GM18858 (cell line): ENCODE data around the gene ATP6V1C2.

Experiments
- ATAC-seq: cut with Tn5 transposase; IDR thresholded peaks from one replicate; pipeline ENCODE4 v1.9.1; 2021; ENCODE audit not compliant: unreplicated experiment

ATP6V1C2 gene

GRCh38 chr2:10721396-10722251 lies at the start of gene ATP6V1C2:
Gene ATP6V1C2 (plus strand): TSS chr2:10721630. CDS start chr2:10722850, 1,220 bp downstream.
- ATAC-seq, result no peak

GRCh38 chr2:10675131-10675530 lies 46.3 kb upstream of the ATP6V1C2 start:
- ATAC-seq, result no peak

- no peak for ATAC-seq
These were observed 43.2 kb upstream of the ATP6V1C2 start for GRCh38 chr2:10678225-10678624.

GRCh38 chr2:10680214-10680613 lies 41.2 kb upstream of the ATP6V1C2 start:
- no peak for ATAC-seq

GRCh38 chr2:10680957-10681356 lies 40.5 kb upstream of the ATP6V1C2 start:
- no peak for ATAC-seq

GRCh38 chr2:10686176-10686730 lies 35.2 kb upstream of the ATP6V1C2 start:
- ATAC-seq, result no peak

- ATAC-seq, result no peak
These were observed 32.3 kb upstream of the ATP6V1C2 start for GRCh38 chr2:10688921-10689807.

- ATAC-seq, result no peak
These were observed 29.9 kb upstream of the ATP6V1C2 start for GRCh38 chr2:10691521-10691920.

- ATAC-seq, result no peak
These were observed 21.2 kb upstream of the ATP6V1C2 start for GRCh38 chr2:10700078-10700803.

GRCh38 chr2:10704034-10704594 lies 17.3 kb upstream of the ATP6V1C2 start:
- no peak for ATAC-seq

- no peak for ATAC-seq
These were observed 15.4 kb upstream of the ATP6V1C2 start for GRCh38 chr2:10706033-10706432.

GRCh38 chr2:10707831-10708230 lies 13.6 kb upstream of the ATP6V1C2 start:
- ATAC-seq, result no peak

GRCh38 chr2:10709290-10709939 lies 12.0 kb upstream of the ATP6V1C2 start:
- ATAC-seq, result no peak

GRCh38 chr2:10712185-10712809 lies 9.1 kb upstream of the ATP6V1C2 start:
- no peak for ATAC-seq

- no peak for ATAC-seq
These were observed 4.8 kb upstream of the ATP6V1C2 start for GRCh38 chr2:10716581-10716980.

- no peak for ATAC-seq
These were observed 3.8 kb upstream of the ATP6V1C2 start for GRCh38 chr2:10717628-10718027.

- ATAC-seq, result no peak
These were observed 1.1 kb upstream of the ATP6V1C2 start for GRCh38 chr2:10720306-10720705.

- no peak for ATAC-seq
These were observed 459 bp upstream of the ATP6V1C2 start for GRCh38 chr2:10720947-10721395.

GRCh38 chr2:10722252-10722825 lies 909 bp downstream of the ATP6V1C2 start:
- no peak for ATAC-seq
